NCI-H128 (cell line): ENCODE results near the gene LRCH3.
"Not testable (repeated sequence)": the region's sequence is repeated elsewhere in the genome, so short reads cannot be mapped to it uniquely, and the experiment has no call there.

Experiments used
- DNase-seq: peaks from one replicate; lab custom pipeline; 2025; ENCODE audit not compliant: unreplicated experiment; lab: John Stamatoyannopoulos, UW

The LRCH3 gene

GRCh38 chr3:197921429-197922275 lies 130.6 kb downstream of the LRCH3 start:
- not testable (repeated sequence) for DNase-seq

DNA sequence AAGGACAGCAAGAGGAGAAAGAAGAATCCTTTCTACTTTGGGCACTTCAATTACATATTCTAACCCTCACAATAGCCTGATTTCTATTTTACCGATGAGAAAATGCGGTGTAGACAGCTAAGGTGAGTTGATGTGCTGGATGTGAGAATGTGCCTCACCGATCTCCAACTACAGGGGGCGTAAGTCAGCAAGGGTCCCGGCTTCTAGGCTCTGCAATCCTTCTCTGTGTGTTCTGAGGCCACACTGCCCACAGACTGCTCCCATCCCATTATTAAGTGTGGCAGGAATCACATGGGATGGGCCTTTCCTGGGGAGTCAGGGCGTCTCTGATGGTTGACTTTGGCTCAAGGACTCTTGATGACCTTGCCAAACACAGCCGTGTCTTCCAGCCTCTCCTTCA lies 135.4 kb downstream of the LRCH3 start:
- DNase-seq: no peak

GRCh38 chr3:197927578-197927977 lies 136.5 kb downstream of the LRCH3 start:
- not testable (repeated sequence) for DNase-seq

DNA sequence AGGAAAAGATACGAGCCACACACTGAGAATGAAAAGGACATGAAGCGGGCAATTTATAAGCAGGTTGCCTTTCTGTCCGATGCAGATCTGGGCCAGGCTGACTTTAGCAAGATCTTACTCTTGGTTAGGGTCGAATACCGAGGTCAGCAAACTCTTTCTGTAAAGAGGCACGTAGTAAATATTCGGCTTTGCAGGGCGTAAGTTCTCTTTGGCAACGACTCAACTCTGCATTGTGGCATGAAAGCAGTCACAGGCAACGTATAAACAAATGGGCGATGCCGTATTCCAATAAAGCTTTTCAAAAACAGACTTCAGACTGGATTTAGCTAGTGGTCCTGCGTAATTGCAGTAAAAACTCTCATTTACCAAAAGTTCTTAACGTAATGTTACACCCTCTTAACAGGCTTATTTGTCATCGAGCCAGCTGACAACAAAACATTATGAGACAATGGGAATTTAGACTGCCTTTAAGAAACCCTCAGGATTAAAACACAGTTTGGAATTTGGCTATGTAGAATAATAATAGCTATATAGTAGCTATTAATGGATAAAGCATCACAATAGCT lies 145.8 kb downstream of the LRCH3 start:
- no peak for DNase-seq
